Calu3 (cell line): ENCODE data around the gene HECA. TPM values are rescaled to one million over a fixed set of nuclear protein-coding genes. Genes with fewer than 3 reads are reported as not detected.
"Not testable (repeated sequence)": the region's sequence is repeated elsewhere in the genome, so short reads cannot be mapped to it uniquely, and the experiment has no call there.

ENCODE experiments used
- BruUV-seq: library from RNA; stranded (reverse); fragments of 400-500 nt; replicated peaks from 2 replicates; lab custom pipeline; 2021; lab: Mats Ljungman, UMichigan
- CTCF ChIA-PET: fragments of 300-600 bp; sonication (Branson Sonifier 250); formaldehyde crosslinking; loops from one replicate; lab custom pipeline; 2022; ENCODE audit warnings: antibody characterized with exemption; lab: Charles Lee
- DNase-seq: peaks from one replicate; pipeline ENCODE4 v3.0.0; 2022
- H3K27ac Mint-ChIP-seq: one replicate; pipeline ENCODE4 v1.8.0; 2022; ENCODE audit warnings: mixed read lengths; ENCODE audit not compliant: unreplicated experiment
- H3K27me3 Mint-ChIP-seq: one replicate; pipeline ENCODE4 v1.8.0; 2022; ENCODE audit warnings: mixed read lengths; ENCODE audit not compliant: unreplicated experiment
- H3K36me3 Mint-ChIP-seq: one replicate; pipeline ENCODE4 v1.8.0; 2022; ENCODE audit warnings: mild to moderate bottlenecking, moderate library complexity, mixed read lengths; ENCODE audit not compliant: insufficient read depth, unreplicated experiment
- H3K4me1 Mint-ChIP-seq: one replicate; pipeline ENCODE4 v1.8.0; 2022; ENCODE audit warnings: mild to moderate bottlenecking, low read depth, mixed read lengths; ENCODE audit not compliant: unreplicated experiment
- H3K4me3 Mint-ChIP-seq: one replicate; pipeline ENCODE4 v1.8.0; 2022; ENCODE audit warnings: mild to moderate bottlenecking, low read depth, moderate library complexity, mixed read lengths; ENCODE audit not compliant: unreplicated experiment
- H3K9me3 Mint-ChIP-seq: one replicate; pipeline ENCODE4 v1.8.0; 2022; ENCODE audit warnings: low read depth, mixed read lengths; ENCODE audit not compliant: unreplicated experiment
- intact Hi-C: fragments of 100-400 bp; cut with micrococcal nuclease; formaldehyde crosslinking; loops from one replicate; pipeline ENCODE4 v1.10.0; 2022; ENCODE audit not compliant: unreplicated experiment
- total RNA-seq: library from RNA; stranded (reverse); gene quantifications from 2 replicates; pipeline ENCODE4 v1.2.3, GENCODE V29; 2022
- TF ChIP-seq, protein P1 (sequence below): fragments of 200-600 bp; IDR thresholded peaks from one replicate; pipeline ENCODE4 v1.8.0; 2022; ENCODE audit warnings: antibody characterized with exemption; ENCODE audit not compliant: unreplicated experiment

The HECA gene
- total RNA-seq, 1 experiment from 2014 or later: 7.1 TPM

DNA sequence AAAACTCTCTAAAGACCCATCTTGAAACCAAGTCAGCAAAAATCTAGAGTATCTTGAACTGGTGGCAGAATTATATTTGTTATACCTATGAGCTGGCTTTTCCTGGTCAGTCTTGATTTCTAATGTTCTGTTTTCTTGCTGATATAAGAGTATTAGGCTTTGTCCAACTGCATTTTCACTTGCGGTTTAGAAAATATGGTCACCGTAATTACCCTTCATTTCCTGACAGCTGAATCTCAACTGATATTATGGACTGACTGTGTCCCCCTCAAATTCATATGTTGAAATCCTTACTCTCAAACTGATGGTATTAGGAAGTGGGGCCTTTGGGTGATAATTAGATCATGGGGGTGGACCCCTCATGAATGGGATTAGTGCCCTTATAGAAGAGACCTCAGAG is 84.9 kb downstream of the HECA start:
- intact Hi-C loops: loop anchor here (1.0 kb wide), 1 partner anchor 145 kb away; no protein-coding TSS in a partner anchor
- CTCF ChIA-PET: interaction anchor here (0.8 to 1.3 kb wide), 5 partner anchors 140 to 155 kb away, joined by 3 to 46 read pairs (median 5); partner anchors contain the start of gene CITED2
- DNase-seq: no peak
- Mint-ChIP-seq H3K27ac (no peak overlapping the region), H3K36me3 (no peaks in the 10 kb centered on the region), H3K4me1 (peaks cover 8% of the 10 kb centered on the region), H3K27me3 (no peaks in the 10 kb centered on the region), H3K9me3 (no peaks in the 10 kb centered on the region), H3K4me3 (no peak overlapping the region)
- no TSS peak for BruUV-seq
- TF ChIP-seq, protein P1, sequence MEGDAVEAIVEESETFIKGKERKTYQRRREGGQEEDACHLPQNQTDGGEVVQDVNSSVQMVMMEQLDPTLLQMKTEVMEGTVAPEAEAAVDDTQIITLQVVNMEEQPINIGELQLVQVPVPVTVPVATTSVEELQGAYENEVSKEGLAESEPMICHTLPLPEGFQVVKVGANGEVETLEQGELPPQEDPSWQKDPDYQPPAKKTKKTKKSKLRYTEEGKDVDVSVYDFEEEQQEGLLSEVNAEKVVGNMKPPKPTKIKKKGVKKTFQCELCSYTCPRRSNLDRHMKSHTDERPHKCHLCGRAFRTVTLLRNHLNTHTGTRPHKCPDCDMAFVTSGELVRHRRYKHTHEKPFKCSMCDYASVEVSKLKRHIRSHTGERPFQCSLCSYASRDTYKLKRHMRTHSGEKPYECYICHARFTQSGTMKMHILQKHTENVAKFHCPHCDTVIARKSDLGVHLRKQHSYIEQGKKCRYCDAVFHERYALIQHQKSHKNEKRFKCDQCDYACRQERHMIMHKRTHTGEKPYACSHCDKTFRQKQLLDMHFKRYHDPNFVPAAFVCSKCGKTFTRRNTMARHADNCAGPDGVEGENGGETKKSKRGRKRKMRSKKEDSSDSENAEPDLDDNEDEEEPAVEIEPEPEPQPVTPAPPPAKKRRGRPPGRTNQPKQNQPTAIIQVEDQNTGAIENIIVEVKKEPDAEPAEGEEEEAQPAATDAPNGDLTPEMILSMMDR: no peak

DNA sequence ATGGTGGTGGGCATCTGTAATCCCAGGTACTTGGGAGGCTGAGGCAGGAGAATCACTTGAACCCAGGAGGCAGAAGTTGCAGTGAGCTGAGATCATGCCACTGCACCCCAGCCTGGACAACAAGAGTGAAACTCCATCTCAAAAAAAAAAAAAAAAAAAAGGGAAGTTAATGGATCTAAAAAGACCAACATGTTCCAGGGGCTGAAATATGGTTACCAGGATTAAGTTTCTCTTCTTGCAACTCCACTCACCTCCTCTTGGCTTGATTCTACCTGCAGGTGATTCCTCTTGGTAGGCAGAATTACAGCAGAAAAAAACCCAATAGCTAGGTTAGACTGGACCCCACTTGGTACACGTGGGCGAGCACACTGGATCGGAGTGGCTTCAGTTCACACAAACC is 93.5 kb downstream of the HECA start:
- CTCF ChIA-PET: not testable (repeated sequence)

More for the DNA sequence above, 93.5 kb downstream of the HECA start:
- intact Hi-C loops: loop anchor here (5.0 kb wide), 1 partner anchor 119 kb away; no protein-coding TSS in a partner anchor
- DNase-seq, H3K27ac Mint-ChIP-seq, H3K4me1 Mint-ChIP-seq, BruUV-seq, H3K9me3 Mint-ChIP-seq, H3K27me3 Mint-ChIP-seq, H3K36me3 Mint-ChIP-seq, H3K4me3 Mint-ChIP-seq: not testable (repeated sequence)

Other genes starting within 250 kb of the HECA start
- gene REPS1, start 146.8 kb upstream of the HECA start, total RNA-seq: 24.1 and 29.5 TPM in 2 replicates
- 36.1 and 40.4 TPM in 2 replicates for gene ABRACL, start 106.3 kb upstream of the HECA start, total RNA-seq
- gene TXLNB, start 156.9 kb downstream of the HECA start, total RNA-seq: 0.07 TPM in 1 of 2 replicates, not detected in the other
- gene CITED2, start 239.6 kb downstream of the HECA start, total RNA-seq: 21.4 and 29.6 TPM in 2 replicates